ACHN (cell line): ENCODE measurements around the gene GDF10.

Experiments used
- DNase-seq: peaks from one replicate; pipeline ENCODE4 v3.0.0-alpha.2; 2015
- in situ Hi-C: cut with HindIII; loops from 2 replicates; pipeline ENCODE4 v1.10.0; 2017; ENCODE audit warnings: low sequenced_read_pairs, low pct_ligation_motif_present, low pct_unique_long_range_greater_than_20kb

Gene GDF10

GRCh38 chr10:47339759-47340607 lies 40.0 kb downstream of the GDF10 start:
- no peak for DNase-seq
- in situ Hi-C loops = no loop called here

GRCh38 chr10:47340608-47341170 lies 40.7 kb downstream of the GDF10 start:
- in situ Hi-C loops = no loop called here
- DNase-seq = peak; percentile 63

GRCh38 chr10:47344996-47345870 lies 45.2 kb downstream of the GDF10 start:
- in situ Hi-C loops = no loop called here
- DNase-seq = no peak

- DNase-seq = no peak
- in situ Hi-C loops = no loop called here
Observed at GRCh38 chr10:47346581-47347302, 46.7 kb downstream of the GDF10 start.

- in situ Hi-C loops = no loop called here
- no peak for DNase-seq
Observed at GRCh38 chr10:47347303-47347675, 47.3 kb downstream of the GDF10 start.

GRCh38 chr10:47348138-47348651 lies 48.2 kb downstream of the GDF10 start, which contains the start of gene RBP3:
Gene RBP3, plus strand, starts transcription at chr10:47348363. Its CDS starts 122 bp downstream, at chr10:47348485.
- in situ Hi-C loops = no loop called here
- no peak for DNase-seq

- in situ Hi-C loops = no loop called here
- no peak for DNase-seq
Observed at GRCh38 chr10:47348661-47349470, 48.9 kb downstream of the GDF10 start.

GRCh38 chr10:47349516-47349915 lies 49.5 kb downstream of the GDF10 start:
- DNase-seq = no peak
- in situ Hi-C loops = no loop called here

GRCh38 chr10:47349941-47350371 lies 50.0 kb downstream of the GDF10 start:
- in situ Hi-C loops = no loop called here
- no peak for DNase-seq

- no peak for DNase-seq
- in situ Hi-C loops = no loop called here
Observed at GRCh38 chr10:47350671-47351640, 51.0 kb downstream of the GDF10 start.

GRCh38 chr10:47351899-47352815 lies 52.2 kb downstream of the GDF10 start:
- in situ Hi-C loops = no loop called here
- DNase-seq = no peak

- in situ Hi-C loops = no loop called here
- no peak for DNase-seq
Observed at GRCh38 chr10:47353351-47353750, 53.4 kb downstream of the GDF10 start.

- DNase-seq = peak; percentile 36
- in situ Hi-C loops = no loop called here
Observed at GRCh38 chr10:47354165-47354564, 54.2 kb downstream of the GDF10 start.

- DNase-seq = no peak
- in situ Hi-C loops = no loop called here
Observed at GRCh38 chr10:47354900-47355299, 54.9 kb downstream of the GDF10 start.

- no peak for DNase-seq
- in situ Hi-C loops = no loop called here
Observed at GRCh38 chr10:47356708-47357107, 56.7 kb downstream of the GDF10 start.

GRCh38 chr10:47357131-47357582 lies 57.2 kb downstream of the GDF10 start:
- no peak for DNase-seq
- in situ Hi-C loops = no loop called here
